ENCODE measurements around the gene HLTF. TPM values are rescaled to one million over a fixed set of nuclear protein-coding genes. Genes with fewer than 3 reads are reported as not detected.

HLTF gene
- polyA plus RNA-seq, 1 donor from 2014 or later: 24.6 TPM

GRCh38 chr3:149058198-149058597 lies 28.1 kb downstream of the HLTF start:
- no peaks in the 10 kb centered on the region for H3K4me1 Mint-ChIP-seq
- H3K27ac Mint-ChIP-seq: no peak overlapping the region
- H3K27me3 Mint-ChIP-seq: no peaks in the 10 kb centered on the region
- H3K9me3 Mint-ChIP-seq: peaks cover 0 to 6% (median 0%) of the 10 kb centered on the region in 3 donors
- H3K4me3 Mint-ChIP-seq: no peak overlapping the region
- peaks cover 32% of the 10 kb centered on the region for H3K36me3 Mint-ChIP-seq

GRCh38 chr3:149055575-149055974 lies 30.8 kb downstream of the HLTF start:
- peaks cover 41% of the 10 kb centered on the region for H3K36me3 Mint-ChIP-seq

GRCh38 chr3:149044339-149045083 lies 41.8 kb downstream of the HLTF start:
- no peaks in the 10 kb centered on the region for H3K27me3 Mint-ChIP-seq
- peaks cover 12% of the 10 kb centered on the region for H3K36me3 Mint-ChIP-seq
- no peak overlapping the region for H3K27ac Mint-ChIP-seq
- H3K9me3 Mint-ChIP-seq: no peaks in the 10 kb centered on the region
- no peak overlapping the region for H3K4me3 Mint-ChIP-seq
- peaks cover 0 to 16% (median 5%) of the 10 kb centered on the region in 3 donors for H3K4me1 Mint-ChIP-seq

More at GRCh38 chr3:149055575-149055974, 30.8 kb downstream of the HLTF start:
- H3K4me3 Mint-ChIP-seq: no peak overlapping the region
- no peak overlapping the region for H3K27ac Mint-ChIP-seq
- H3K4me1 Mint-ChIP-seq: no peaks in the 10 kb centered on the region
- no peaks in the 10 kb centered on the region for H3K27me3 Mint-ChIP-seq
- H3K9me3 Mint-ChIP-seq: peaks cover 0 to 7% (median 0%) of the 10 kb centered on the region in 3 donors

GRCh38 chr3:149042789-149043386 lies 43.4 kb downstream of the HLTF start:
- H3K27me3 Mint-ChIP-seq: no peaks in the 10 kb centered on the region
- H3K4me1 Mint-ChIP-seq: peaks cover 0 to 16% (median 5%) of the 10 kb centered on the region in 3 donors
- H3K9me3 Mint-ChIP-seq: no peaks in the 10 kb centered on the region
- peak overlapping the region in 1 of 4 donors; percentile 10 for H3K4me3 Mint-ChIP-seq
- H3K36me3 Mint-ChIP-seq: peaks cover 12% of the 10 kb centered on the region
- H3K27ac Mint-ChIP-seq: no peak overlapping the region

- Mint-ChIP-seq H3K36me3 (peaks cover 15% of the 10 kb centered on the region), H3K9me3 (no peaks in the 10 kb centered on the region), H3K27me3 (no peaks in the 10 kb centered on the region), H3K4me3 (no peak overlapping the region), H3K4me1 (peaks cover 0 to 14% (median 5%) of the 10 kb centered on the region in 3 donors), H3K27ac (no peak overlapping the region)
Observed at GRCh38 chr3:149038322-149038721, 48.0 kb downstream of the HLTF start.

GRCh38 chr3:149037684-149038083 lies 48.6 kb downstream of the HLTF start:
- H3K4me3 Mint-ChIP-seq: no peak overlapping the region
- peaks cover 0 to 9% (median 1%) of the 10 kb centered on the region in 3 donors for H3K4me1 Mint-ChIP-seq
- peaks cover 15% of the 10 kb centered on the region for H3K36me3 Mint-ChIP-seq
- no peaks in the 10 kb centered on the region for H3K27me3 Mint-ChIP-seq
- H3K9me3 Mint-ChIP-seq: no peaks in the 10 kb centered on the region
- no peak overlapping the region for H3K27ac Mint-ChIP-seq

- Mint-ChIP-seq H3K4me3 (no peak overlapping the region), H3K27ac (no peak overlapping the region), H3K4me1 (no peaks in the 10 kb centered on the region), H3K27me3 (no peaks in the 10 kb centered on the region), H3K36me3 (peaks cover 10% of the 10 kb centered on the region), H3K9me3 (no peaks in the 10 kb centered on the region)
Observed at GRCh38 chr3:149031096-149031495, 55.2 kb downstream of the HLTF start.

- no peak overlapping the region for H3K27ac Mint-ChIP-seq
- peaks cover 0 to 6% (median 2%) of the 10 kb centered on the region in 3 donors for H3K9me3 Mint-ChIP-seq
- H3K4me1 Mint-ChIP-seq: no peaks in the 10 kb centered on the region
- H3K4me3 Mint-ChIP-seq: no peak overlapping the region
- peaks cover 13% of the 10 kb centered on the region for H3K36me3 Mint-ChIP-seq
- no peaks in the 10 kb centered on the region for H3K27me3 Mint-ChIP-seq
Observed at GRCh38 chr3:149026718-149027117, 59.6 kb downstream of the HLTF start.

GRCh38 chr3:149023951-149024350 lies 62.4 kb downstream of the HLTF start:
- peaks cover 13% of the 10 kb centered on the region for H3K36me3 Mint-ChIP-seq
- no peak overlapping the region for H3K27ac Mint-ChIP-seq
- no peaks in the 10 kb centered on the region for H3K4me1 Mint-ChIP-seq
- H3K27me3 Mint-ChIP-seq: no peaks in the 10 kb centered on the region
- no peak overlapping the region for H3K4me3 Mint-ChIP-seq
- peaks cover 0 to 6% (median 2%) of the 10 kb centered on the region in 3 donors for H3K9me3 Mint-ChIP-seq

GRCh38 chr3:149021830-149022229 lies 64.5 kb downstream of the HLTF start:
- H3K27ac Mint-ChIP-seq: no peak overlapping the region

GRCh38 chr3:149020839-149021252 lies 65.5 kb downstream of the HLTF start:
- no peaks in the 10 kb centered on the region for H3K27me3 Mint-ChIP-seq
- H3K27ac Mint-ChIP-seq: no peak overlapping the region
- H3K4me1 Mint-ChIP-seq: no peaks in the 10 kb centered on the region
- peaks cover 13% of the 10 kb centered on the region for H3K36me3 Mint-ChIP-seq
- H3K9me3 Mint-ChIP-seq: peaks cover 0 to 6% (median 2%) of the 10 kb centered on the region in 3 donors
- H3K4me3 Mint-ChIP-seq: no peak overlapping the region

More at GRCh38 chr3:149021830-149022229, 64.5 kb downstream of the HLTF start:
- H3K9me3 Mint-ChIP-seq: peaks cover 0 to 6% (median 2%) of the 10 kb centered on the region in 3 donors
- no peaks in the 10 kb centered on the region for H3K27me3 Mint-ChIP-seq
- H3K4me3 Mint-ChIP-seq: peak overlapping the region in 1 of 4 donors; percentile 33
- peaks cover 13% of the 10 kb centered on the region for H3K36me3 Mint-ChIP-seq
- no peaks in the 10 kb centered on the region for H3K4me1 Mint-ChIP-seq

- peaks cover 0 to under 1% (median 0%) of the 10 kb centered on the region in 3 donors for H3K4me1 Mint-ChIP-seq
- H3K4me3 Mint-ChIP-seq: no peak overlapping the region
- H3K27ac Mint-ChIP-seq: no peak overlapping the region
- peaks cover 0 to 6% (median 2%) of the 10 kb centered on the region in 3 donors for H3K9me3 Mint-ChIP-seq
- peaks cover 15% of the 10 kb centered on the region for H3K36me3 Mint-ChIP-seq
- H3K27me3 Mint-ChIP-seq: no peaks in the 10 kb centered on the region
Observed at GRCh38 chr3:149020196-149020838, 66.0 kb downstream of the HLTF start.

- H3K36me3 Mint-ChIP-seq: peaks cover 9% of the 10 kb centered on the region
Observed at GRCh38 chr3:149019580-149019979, 66.8 kb downstream of the HLTF start.

GRCh38 chr3:149018247-149018646 lies 68.1 kb downstream of the HLTF start:
- Mint-ChIP-seq H3K4me1 (peaks cover 0 to 2% (median 0%) of the 10 kb centered on the region in 3 donors), H3K36me3 (peaks cover 8% of the 10 kb centered on the region), H3K27me3 (no peaks in the 10 kb centered on the region), H3K27ac (no peak overlapping the region), H3K9me3 (no peaks in the 10 kb centered on the region), H3K4me3 (no peak overlapping the region)

More at GRCh38 chr3:149019580-149019979, 66.8 kb downstream of the HLTF start:
- H3K4me3 Mint-ChIP-seq: no peak overlapping the region
- H3K27ac Mint-ChIP-seq: no peak overlapping the region
- H3K27me3 Mint-ChIP-seq: no peaks in the 10 kb centered on the region
- peaks cover 0 to 2% (median 0%) of the 10 kb centered on the region in 3 donors for H3K4me1 Mint-ChIP-seq
- H3K9me3 Mint-ChIP-seq: peaks cover 0 to under 1% (median 0%) of the 10 kb centered on the region in 3 donors

All from IgD-negative memory B cell (primary cell).